Common myeloid progenitor, CD34-positive (primary cell): Measurements from ENCODE around the gene CSNK1E.

Source experiments
- CTCF ChIA-PET: fragments of 350-600 bp; sonication (Branson Sonifier 250); formaldehyde crosslinking; loops from one replicate; lab custom pipeline; 2021; ENCODE audit warnings: antibody characterized with exemption; lab: Charles Lee
- POLR2A ChIA-PET: fragments of 350-600 bp; sonication (Branson Sonifier 250); formaldehyde crosslinking; loops from one replicate; lab custom pipeline; 2021; ENCODE audit warnings: antibody characterized with exemption; lab: Charles Lee
- DNase-seq, 3 donors: peaks; one replicate each; pipeline versions ENCODE4 v3.0.0 to v3.0.0-alpha.2; 2013
- H3K27ac ChIP-seq, 2 experiments: 1 replicate in 1 of 2; 2 replicates in 1 of 2; pipeline ENCODE4 v1.7.0; 2013; ENCODE audit warnings: inconsistent platforms in 2 of 2, low read length in 2 of 2, mild to moderate bottlenecking in 2 of 2, low read depth in 1 of 2, moderate library complexity in 1 of 2; ENCODE audit not compliant: severe bottlenecking in 2 of 2, insufficient read depth in 1 of 2, poor library complexity in 1 of 2
- H3K27me3 ChIP-seq, 5 experiments: replicated peaks in 2 of 5; 1 replicate in 3 of 5; 2 replicates in 2 of 5; pipeline versions ENCODE4 v1.6.1 to v1.7.0; 2013; ENCODE audit warnings: low read length in 4 of 5, mild to moderate bottlenecking in 2 of 5, moderate library complexity in 2 of 5, inconsistent platforms in 1 of 5; ENCODE audit not compliant: insufficient read depth in 5 of 5, control insufficient read depth in 4 of 5
- H3K36me3 ChIP-seq, 4 experiments: 1 replicate in 2 of 4; 2 replicates in 2 of 4; pipeline versions ENCODE4 v1.6.1 to v1.7.0; 2013; ENCODE audit warnings: low read length in 3 of 4, control low read depth in 1 of 4, mild to moderate bottlenecking in 1 of 4; ENCODE audit not compliant: control insufficient read depth in 4 of 4, insufficient read depth in 4 of 4
- H3K4me1 ChIP-seq, 4 experiments: 1 replicate in 3 of 4; 2 replicates in 1 of 4; pipeline versions ENCODE4 v1.6.1 to v1.7.1; 2013; ENCODE audit warnings: low read length in 3 of 4, mild to moderate bottlenecking in 3 of 4, control low read depth in 1 of 4, inconsistent platforms in 1 of 4, moderate library complexity in 1 of 4; ENCODE audit not compliant: control insufficient read depth in 4 of 4, insufficient read depth in 4 of 4; ENCODE audit errors: control extremely low read depth in 1 of 4
- H3K4me3 ChIP-seq, 7 experiments: 1 replicate in 4 of 7; 2 replicates in 3 of 7; pipeline versions ENCODE4 v1.5.1 to v1.7.0; 2013; ENCODE audit warnings: mild to moderate bottlenecking in 7 of 7, low read length in 6 of 7, moderate library complexity in 6 of 7, inconsistent platforms in 2 of 7, low read depth in 2 of 7, control low read depth in 1 of 7; ENCODE audit not compliant: insufficient read depth in 4 of 7, control insufficient read depth in 1 of 7; ENCODE audit errors: extremely low read depth in 1 of 7
- H3K9me3 ChIP-seq, 5 experiments: 1 replicate in 4 of 5; 2 replicates in 1 of 5; pipeline versions ENCODE4 v1.6.1 to v1.7.1; 2013; ENCODE audit warnings: low read length in 4 of 5, mild to moderate bottlenecking in 2 of 5, inconsistent platforms in 1 of 5, low read depth in 1 of 5, moderate library complexity in 1 of 5; ENCODE audit not compliant: control insufficient read depth in 4 of 5, insufficient read depth in 2 of 5; ENCODE audit errors: control extremely low read depth in 1 of 5
- WGBS: methylation state at CpG from one replicate; pipeline ENCODE4 v1.1.5; 2013; ENCODE audit not compliant: insufficient coverage; 5-methylcytosine and 5-hydroxymethylcytosine counted together

Gene CSNK1E

DNA sequence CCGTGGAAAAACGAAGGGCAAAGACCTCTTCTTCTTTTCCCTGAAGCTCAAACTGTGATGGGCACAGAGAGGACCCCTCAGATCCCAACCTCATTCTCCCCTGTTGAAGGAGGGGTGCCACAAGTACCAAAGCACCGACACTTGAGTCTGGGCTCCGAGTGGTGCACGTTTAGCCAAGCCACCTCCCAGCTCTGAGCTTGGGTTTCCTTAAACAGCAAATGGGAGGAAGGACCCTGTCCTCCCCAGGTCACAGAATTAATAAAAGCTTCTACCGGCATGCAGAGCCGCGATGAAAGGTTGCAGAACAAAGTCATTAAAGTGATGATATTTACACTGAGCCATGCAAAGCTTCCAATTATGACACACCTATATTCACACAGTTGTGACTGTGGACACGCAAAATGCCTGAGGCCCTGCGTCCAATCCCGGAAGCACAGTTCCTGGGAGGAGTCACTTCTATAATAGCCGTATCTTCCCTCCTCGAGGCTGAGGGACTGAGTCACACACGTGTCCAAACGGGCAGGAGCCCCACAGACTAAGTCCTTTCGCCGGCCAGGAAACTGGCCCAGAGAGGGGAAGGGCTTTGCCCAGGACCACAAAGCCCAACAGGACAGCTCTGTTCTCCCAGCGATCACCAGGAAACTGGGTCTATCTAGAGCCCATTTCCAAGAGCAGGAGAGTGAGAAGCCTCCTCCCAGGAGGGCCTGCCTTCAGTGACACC lies 922 bp upstream of the CSNK1E start:
- H3K4me1 ChIP-seq = peaks cover 6 to 50% (median 43%) of the 10 kb centered on the region in 4 experiments
- POLR2A ChIA-PET = interaction anchor here (1.1 to 1.2 kb wide), 2 partner anchors 15 to 58 kb away, joined by 3 to 6 read pairs; no protein-coding TSS in a partner anchor

DNA sequence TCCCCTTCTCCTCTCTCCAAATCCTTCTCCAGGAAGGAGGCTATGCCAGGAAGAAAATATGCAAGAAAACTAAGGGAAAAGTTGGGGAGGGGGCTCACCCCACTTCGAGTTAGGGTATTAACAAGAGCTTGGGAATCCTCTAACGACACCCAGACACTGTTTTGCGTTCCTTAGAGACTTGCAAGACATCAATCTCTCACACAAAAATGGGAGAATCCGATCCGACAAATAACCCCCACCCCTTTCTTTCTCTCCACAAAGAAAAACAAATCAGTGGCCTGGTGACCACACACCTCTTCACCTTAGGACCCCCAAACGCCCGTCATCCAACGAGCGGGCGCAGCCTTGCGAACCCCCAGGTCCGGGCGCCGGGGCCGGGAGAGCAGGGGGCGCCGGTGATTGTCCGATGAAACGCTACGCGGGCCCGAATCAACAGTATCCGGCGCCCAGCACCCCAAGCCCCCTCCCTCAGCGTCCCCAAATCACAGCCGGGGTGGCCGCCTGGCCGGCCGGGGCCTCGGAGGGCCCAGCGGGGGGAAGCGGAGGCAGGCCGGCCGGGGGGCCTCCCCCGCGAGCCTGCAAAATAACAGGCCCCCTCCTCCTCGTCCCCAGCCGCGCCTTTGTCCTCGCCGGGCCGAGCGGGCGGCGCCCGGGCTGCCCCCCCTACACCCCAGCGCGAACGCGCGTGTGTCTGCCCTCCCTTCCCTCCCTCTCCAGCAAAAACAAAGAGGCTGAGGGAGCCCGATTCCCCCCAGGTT lies 690 bp downstream of the CSNK1E start:
- Histone ChIP-seq H3K4me1 (peaks cover 6 to 51% (median 47%) of the 10 kb centered on the region in 4 experiments), H3K4me3 (peak overlapping the region; percentile 61 to 86 (median 80)), H3K27me3 (no peaks in the 10 kb centered on the region), H3K9me3 (no peaks in the 10 kb centered on the region), H3K27ac (peak overlapping the region; percentile 77 to 84), H3K36me3 (peaks cover 0 to 15% (median 12%) of the 10 kb centered on the region in 4 experiments)
- ChIA-PET POLR2A (interaction anchor here (1.1 kb wide), 1 partner anchor 56 kb away, joined by 6 read pairs; no protein-coding TSS in a partner anchor), CTCF (interaction anchor here (0.6 to 2.1 kb wide), 3 partner anchors 11 to 260 kb away, joined by 3 to 12 read pairs (median 5); no protein-coding TSS in a partner anchor)
- peak; percentile 47 to 80 (median 67) for DNase-seq
- under 1% methylated on average over 45 of the region's 52 CpGs for WGBS

More for the DNA sequence above, 922 bp upstream of the CSNK1E start:
- peak overlapping the region in 1 of 2 experiments; percentile 58 for H3K27ac ChIP-seq
- CTCF ChIA-PET = interaction anchor here (1.2 to 1.8 kb wide), 2 partner anchors 11 to 14 kb away, joined by 4 to 5 read pairs; no protein-coding TSS in a partner anchor
- H3K9me3 ChIP-seq = no peaks in the 10 kb centered on the region
- peak overlapping the region; percentile 23 to 78 (median 61) for H3K4me3 ChIP-seq
- no peaks in the 10 kb centered on the region for H3K27me3 ChIP-seq
- H3K36me3 ChIP-seq = peaks cover 0 to 9% (median 2%) of the 10 kb centered on the region in 4 experiments
- DNase-seq = peak in 1 of 3 donors; percentile 38
- WGBS = 28% methylated on average over 13 of the region's 18 CpGs

DNA sequence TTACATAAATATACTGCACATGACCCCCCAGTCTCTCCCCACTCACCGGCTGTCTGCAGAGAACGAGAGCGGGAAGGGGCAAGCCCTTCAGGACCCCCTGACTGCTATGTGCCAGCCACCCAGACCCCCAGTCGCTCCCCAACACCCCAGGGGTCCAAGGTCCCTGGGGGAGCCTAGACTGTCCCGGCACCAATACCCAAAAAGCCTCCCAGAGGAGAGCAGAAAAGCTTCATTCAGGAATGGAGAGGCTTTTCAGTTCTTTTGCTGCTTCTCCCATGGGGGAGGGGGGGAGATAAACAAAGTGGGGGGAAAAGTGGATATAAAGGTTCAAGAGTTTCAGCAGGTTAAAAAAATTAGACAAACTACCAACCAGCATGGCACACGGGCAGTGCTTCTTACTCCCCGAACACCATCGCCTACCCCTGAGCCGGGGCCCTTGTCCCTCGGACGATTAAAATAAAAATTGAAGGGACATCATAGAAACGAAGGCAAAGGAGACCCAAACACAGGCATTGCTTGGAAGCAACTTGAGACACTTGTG lies 1.3 kb downstream of the CSNK1E start:
- peaks cover 0 to 21% (median 12%) of the 10 kb centered on the region in 4 experiments for H3K36me3 ChIP-seq
- WGBS = 2% methylated on average over 6 of the region's 12 CpGs
- H3K4me1 ChIP-seq = peaks cover 6 to 57% (median 53%) of the 10 kb centered on the region in 4 experiments
- CTCF ChIA-PET = interaction anchor here (0.6 to 2.1 kb wide), 2 partner anchors 10 to 261 kb away, joined by 3 to 12 read pairs; no protein-coding TSS in a partner anchor
- peak overlapping the region; percentile 77 to 84 for H3K27ac ChIP-seq
- DNase-seq = peak in 1 of 3 donors; percentile 47
- no peaks in the 10 kb centered on the region for H3K27me3 ChIP-seq
- POLR2A ChIA-PET = interaction anchor here (2.1 kb wide), 1 partner anchor 10 kb away, joined by 5 read pairs; no protein-coding TSS in a partner anchor
- peak overlapping the region in 6 of 7 experiments; percentile 68 to 86 (median 81) for H3K4me3 ChIP-seq
- no peaks in the 10 kb centered on the region for H3K9me3 ChIP-seq

DNA sequence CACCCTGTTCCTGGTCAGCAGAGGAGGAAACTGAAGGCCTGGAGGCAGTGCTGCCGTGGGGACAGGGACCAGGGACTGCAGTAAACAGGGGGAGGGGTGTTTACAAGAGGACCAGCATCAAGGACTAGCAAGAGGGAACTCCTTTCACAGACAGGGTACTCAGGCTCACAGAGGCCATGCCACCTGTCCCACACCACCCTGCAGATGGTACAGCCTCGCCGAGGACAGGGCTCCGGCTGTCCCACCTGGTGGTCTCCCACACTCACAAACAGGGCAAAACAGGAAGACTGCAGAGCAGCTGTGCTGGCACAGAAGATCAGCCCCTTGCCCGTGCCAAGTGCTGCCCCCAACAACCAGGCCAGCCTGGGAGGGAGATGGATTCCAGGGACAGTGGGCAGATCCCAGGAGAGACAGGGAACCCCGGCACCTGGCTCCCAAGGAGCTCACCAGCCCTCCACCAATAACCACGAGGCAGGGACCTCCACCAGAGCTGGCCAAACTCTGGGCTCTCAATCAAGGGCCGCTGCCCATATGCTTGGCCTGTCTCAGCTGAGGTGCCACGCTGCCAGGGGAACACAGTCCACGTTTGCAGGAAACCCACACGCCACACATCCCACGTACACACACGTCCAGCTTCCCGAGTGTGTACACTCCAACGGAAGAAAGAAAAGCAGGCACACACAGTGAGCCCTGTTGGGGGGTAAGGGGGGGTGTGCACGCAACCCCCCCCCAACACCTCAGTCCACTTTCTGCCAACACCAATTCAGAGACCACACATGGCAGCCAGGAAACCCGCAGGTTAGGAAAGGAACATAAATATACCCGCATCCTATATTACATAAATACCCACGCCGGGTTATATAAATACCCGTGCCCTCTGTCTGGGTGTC lies 2.1 kb downstream of the CSNK1E start:
- POLR2A ChIA-PET = interaction anchor here (2.1 kb wide), 1 partner anchor 11 kb away, joined by 5 read pairs; no protein-coding TSS in a partner anchor
- DNase-seq = peak in 2 of 3 donors; percentile 63 to 78
- Histone ChIP-seq H3K4me3 (peak overlapping the region; percentile 19 to 86 (median 80)), H3K4me1 (peaks cover 6 to 57% (median 55%) of the 10 kb centered on the region in 4 experiments), H3K36me3 (peaks cover 2 to 27% (median 16%) of the 10 kb centered on the region in 4 experiments), H3K27ac (peak overlapping the region; percentile 77 to 84), H3K9me3 (no peaks in the 10 kb centered on the region), H3K27me3 (no peaks in the 10 kb centered on the region)
- CTCF ChIA-PET = interaction anchor here (1.0 to 2.1 kb wide), 2 partner anchors 9 to 14 kb away, joined by 4 to 12 read pairs; no protein-coding TSS in a partner anchor
- WGBS = 12% methylated on average over 9 of the region's 21 CpGs

DNA sequence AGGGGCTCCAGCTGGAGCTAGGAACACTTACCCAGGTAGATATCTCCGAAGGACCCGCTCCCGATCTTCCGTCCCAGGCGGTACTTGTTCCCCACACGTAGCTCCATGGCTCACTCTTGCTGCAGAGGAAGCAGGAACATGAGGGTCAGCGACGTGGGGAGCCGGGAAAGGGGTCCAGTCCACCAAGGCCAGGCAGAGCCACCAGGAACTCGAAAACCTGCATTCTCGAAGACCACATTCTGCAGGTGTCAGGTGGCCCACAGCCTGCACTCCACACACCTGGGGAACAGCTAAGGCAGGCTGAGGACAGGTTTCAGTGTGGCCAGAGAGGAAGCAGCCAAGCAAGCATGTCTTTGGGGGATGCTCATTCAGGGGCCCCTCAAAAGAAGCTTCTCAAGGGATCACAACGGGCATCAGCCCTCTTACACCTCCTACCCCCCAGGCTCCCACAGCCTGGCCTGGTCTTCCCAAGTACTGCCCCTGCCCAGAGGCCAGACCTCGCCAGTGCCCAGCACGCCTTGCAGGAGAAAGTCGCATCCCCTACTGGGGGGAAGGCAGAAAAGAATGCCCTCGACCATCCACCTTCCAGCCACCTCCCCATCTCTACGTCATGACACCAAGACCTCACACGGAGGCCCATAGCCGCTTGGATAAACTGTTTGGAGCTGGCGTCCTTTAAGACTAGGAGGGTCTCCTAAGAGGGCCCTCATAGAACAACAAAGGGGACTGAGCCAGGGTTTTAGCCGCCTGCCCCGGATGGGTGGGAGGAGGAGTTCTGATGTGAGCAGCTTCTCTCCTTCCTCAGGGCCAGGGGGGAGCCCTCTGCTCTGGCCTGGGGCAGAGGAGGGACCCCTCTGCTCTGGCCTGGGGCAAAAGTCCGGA lies 2.9 kb downstream of the CSNK1E start:
- ChIA-PET POLR2A (interaction anchor here (2.1 kb wide), 1 partner anchor 11 kb away, joined by 5 read pairs; no protein-coding TSS in a partner anchor), CTCF (interaction anchor here (0.6 to 2.1 kb wide), 5 partner anchors 8 to 199 kb away, joined by 3 to 12 read pairs (median 3); no protein-coding TSS in a partner anchor)
- Histone ChIP-seq H3K36me3 (peaks cover 2 to 33% (median 19%) of the 10 kb centered on the region in 4 experiments), H3K9me3 (no peaks in the 10 kb centered on the region), H3K27me3 (no peaks in the 10 kb centered on the region), H3K4me1 (peaks cover 6 to 57% (median 56%) of the 10 kb centered on the region in 4 experiments), H3K4me3 (peak overlapping the region in 2 of 7 experiments; percentile 80 to 86), H3K27ac (peak overlapping the region in 1 of 2 experiments; percentile 84)
- 80% methylated on average over 17 of the region's 23 CpGs for WGBS
- DNase-seq = no peak
